HG02973 (cell line): ENCODE data around the gene C22orf15.
"Not testable (repeated sequence)": the region's sequence is repeated elsewhere in the genome, so short reads cannot be mapped to it uniquely, and the experiment has no call there.

Source experiments
- ATAC-seq: cut with Tn5 transposase; IDR thresholded peaks from one replicate; pipeline ENCODE4 v1.9.1; 2021; ENCODE audit warnings: moderate library complexity; ENCODE audit not compliant: unreplicated experiment

The C22orf15 gene

GRCh38 chr22:23762842-23763578 lies at the start of gene C22orf15:
TSS of gene C22orf15 (plus strand) at chr22:23762990. CDS start at chr22:23763307, 317 bp downstream.
- ATAC-seq, result no peak

GRCh38 chr22:23713696-23714595 lies 48.8 kb upstream of the C22orf15 start:
- no peak for ATAC-seq

GRCh38 chr22:23714596-23715578 lies 47.9 kb upstream of the C22orf15 start:
- no peak for ATAC-seq

- ATAC-seq, result no peak
These were observed 46.9 kb upstream of the C22orf15 start for GRCh38 chr22:23715806-23716375.

GRCh38 chr22:23716811-23717801 lies 45.7 kb upstream of the C22orf15 start:
- peak; percentile 60 for ATAC-seq

GRCh38 chr22:23718371-23719165 lies 44.2 kb upstream of the C22orf15 start:
- ATAC-seq, result no peak

GRCh38 chr22:23720855-23721254 lies 41.9 kb upstream of the C22orf15 start:
- no peak for ATAC-seq

GRCh38 chr22:23722160-23722559 lies 40.6 kb upstream of the C22orf15 start:
- ATAC-seq, result no peak

- ATAC-seq, result no peak
These were observed 40.1 kb upstream of the C22orf15 start for GRCh38 chr22:23722724-23723123.

GRCh38 chr22:23728108-23728507 lies 34.7 kb upstream of the C22orf15 start:
- not testable (repeated sequence) for ATAC-seq

- ATAC-seq, result no peak
These were observed 25.1 kb upstream of the C22orf15 start for GRCh38 chr22:23737696-23738095.

GRCh38 chr22:23742505-23743264 lies 20.1 kb upstream of the C22orf15 start:
- no peak for ATAC-seq

GRCh38 chr22:23743303-23743705 lies 19.5 kb upstream of the C22orf15 start:
- ATAC-seq, result no peak

GRCh38 chr22:23744001-23744400 lies 18.8 kb upstream of the C22orf15 start:
- ATAC-seq, result no peak

GRCh38 chr22:23744485-23744884 lies 18.3 kb upstream of the C22orf15 start:
- ATAC-seq, result no peak

- ATAC-seq, result no peak
These were observed 17.0 kb upstream of the C22orf15 start for GRCh38 chr22:23745791-23746190.

GRCh38 chr22:23749841-23750301 lies 12.9 kb upstream of the C22orf15 start:
- ATAC-seq, result no peak

- no peak for ATAC-seq
These were observed 12.4 kb upstream of the C22orf15 start for GRCh38 chr22:23750367-23750713.
